ENCODE measurements around the gene CBX4. TPM values are rescaled to one million over a fixed set of nuclear protein-coding genes. Genes with fewer than 3 reads are reported as not detected.
A peak's percentile ranks its signal among the peaks of the same experiment; 100 is the strongest.

The CBX4 gene
- 6.8 TPM for total RNA-seq (ENCODE audit: unreplicated experiment)
- long read RNA-seq: 0 reads

- H3K27ac Mint-ChIP-seq (ENCODE audit: unreplicated experiment): no peak within 1 kb of the TSS
- H3K36me3 Mint-ChIP-seq (ENCODE audit: low read depth, unreplicated experiment): peaks cover 2% of the 10 kb centered on the region
- DNase-seq (ENCODE audit: low spot score): peak; percentile 86
- H3K4me1 Mint-ChIP-seq (ENCODE audit: unreplicated experiment): peaks cover 7% of the 10 kb centered on the region
- peak; percentile 73 for TF ChIP-seq CTCF (IDR thresholded peaks at IDR 0.05; ENCODE audit: unreplicated experiment)
- no peaks in the 10 kb centered on the region for H3K9me3 Mint-ChIP-seq (ENCODE audit: unreplicated experiment)
- H3K27me3 Mint-ChIP-seq (ENCODE audit: unreplicated experiment): peaks cover 39% of the 10 kb centered on the region
- H3K4me3 Mint-ChIP-seq (ENCODE audit: unreplicated experiment): peak within 1 kb of the TSS; percentile 93
Measured at GRCh38 chr17:79839356-79840268, at the start of gene CBX4. TSS of gene CBX4 (minus strand) at chr17:79839440. CDS start at chr17:79839251, 189 bp downstream.

- H3K27ac Mint-ChIP-seq (ENCODE audit: unreplicated experiment): no peak overlapping the region
- H3K4me1 Mint-ChIP-seq (ENCODE audit: unreplicated experiment): peaks cover 7% of the 10 kb centered on the region
- no peak overlapping the region for H3K4me3 Mint-ChIP-seq (ENCODE audit: unreplicated experiment)
- no peak for DNase-seq (ENCODE audit: low spot score)
- no peak for TF ChIP-seq CTCF (IDR thresholded peaks at IDR 0.05; ENCODE audit: unreplicated experiment)
- H3K36me3 Mint-ChIP-seq (ENCODE audit: low read depth, unreplicated experiment): no peaks in the 10 kb centered on the region
- no peaks in the 10 kb centered on the region for H3K9me3 Mint-ChIP-seq (ENCODE audit: unreplicated experiment)
- H3K27me3 Mint-ChIP-seq (ENCODE audit: unreplicated experiment): peaks cover 6% of the 10 kb centered on the region
Measured at GRCh38 chr17:79888009-79888540, 48.8 kb upstream of the CBX4 start.

- Mint-ChIP-seq H3K36me3 (ENCODE audit: low read depth, unreplicated experiment) (no peaks in the 10 kb centered on the region), H3K4me3 (ENCODE audit: unreplicated experiment) (peak overlapping the region; percentile 10), H3K4me1 (ENCODE audit: unreplicated experiment) (peaks cover 7% of the 10 kb centered on the region), H3K27ac (ENCODE audit: unreplicated experiment) (no peak overlapping the region), H3K27me3 (ENCODE audit: unreplicated experiment) (peaks cover 6% of the 10 kb centered on the region), H3K9me3 (ENCODE audit: unreplicated experiment) (no peaks in the 10 kb centered on the region)
- DNase-seq (ENCODE audit: low spot score): no peak
- TF ChIP-seq CTCF (IDR thresholded peaks at IDR 0.05; ENCODE audit: unreplicated experiment): no peak
Measured at GRCh38 chr17:79887451-79887991, 48.3 kb upstream of the CBX4 start.

- H3K4me1 Mint-ChIP-seq (ENCODE audit: unreplicated experiment): no peaks in the 10 kb centered on the region
- H3K9me3 Mint-ChIP-seq (ENCODE audit: unreplicated experiment): no peaks in the 10 kb centered on the region
- H3K4me3 Mint-ChIP-seq (ENCODE audit: unreplicated experiment): no peak overlapping the region
- no peak overlapping the region for H3K27ac Mint-ChIP-seq (ENCODE audit: unreplicated experiment)
- peaks cover 6% of the 10 kb centered on the region for H3K27me3 Mint-ChIP-seq (ENCODE audit: unreplicated experiment)
- H3K36me3 Mint-ChIP-seq (ENCODE audit: low read depth, unreplicated experiment): no peaks in the 10 kb centered on the region
- TF ChIP-seq CTCF (IDR thresholded peaks at IDR 0.05; ENCODE audit: unreplicated experiment): no peak
- no peak for DNase-seq (ENCODE audit: low spot score)
Measured at GRCh38 chr17:79883202-79883601, 44.0 kb upstream of the CBX4 start.

Measured in endothelial cell (in vitro differentiated cells).